Measurements from ENCODE around the gene MRGPRE. TPM values are rescaled to one million over a fixed set of nuclear protein-coding genes. Genes with fewer than 3 reads are reported as not detected.

Gene MRGPRE
- total RNA-seq, 1 donor from 2014 or later, result not detected

DNA sequence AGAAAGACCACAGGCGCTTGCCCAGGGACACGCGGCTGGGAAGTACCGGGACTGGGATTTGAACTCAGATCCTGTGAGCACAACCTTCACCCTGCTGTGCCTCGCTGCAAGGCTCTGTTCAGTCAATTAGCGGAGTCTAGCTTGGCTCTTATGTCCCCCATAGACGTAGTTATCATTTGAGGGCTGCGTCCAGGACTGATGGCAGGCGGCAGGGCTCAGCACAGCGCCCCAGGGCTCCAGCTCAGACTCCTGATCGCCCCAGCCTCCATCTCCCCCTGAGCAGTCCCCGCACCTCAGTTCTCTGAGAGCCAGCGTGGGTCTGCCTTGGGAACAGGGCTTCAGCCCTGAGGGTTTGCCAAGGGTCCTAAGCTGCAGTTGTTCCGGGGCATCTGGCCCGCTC, 33.4 kb downstream of the MRGPRE start:
- Mint-ChIP-seq H3K27ac (ENCODE audit: unreplicated experiment) (no peak overlapping the region), H3K4me3 (ENCODE audit: unreplicated experiment) (no peak overlapping the region), H3K36me3 (ENCODE audit: unreplicated experiment) (no peaks in the 10 kb centered on the region), H3K4me1 (ENCODE audit: unreplicated experiment) (no peaks in the 10 kb centered on the region), H3K9me3 (ENCODE audit: unreplicated experiment) (no peaks in the 10 kb centered on the region), H3K27me3 (ENCODE audit: unreplicated experiment) (peaks cover 30% of the 10 kb centered on the region)
- TF ChIP-seq, protein P1, sequence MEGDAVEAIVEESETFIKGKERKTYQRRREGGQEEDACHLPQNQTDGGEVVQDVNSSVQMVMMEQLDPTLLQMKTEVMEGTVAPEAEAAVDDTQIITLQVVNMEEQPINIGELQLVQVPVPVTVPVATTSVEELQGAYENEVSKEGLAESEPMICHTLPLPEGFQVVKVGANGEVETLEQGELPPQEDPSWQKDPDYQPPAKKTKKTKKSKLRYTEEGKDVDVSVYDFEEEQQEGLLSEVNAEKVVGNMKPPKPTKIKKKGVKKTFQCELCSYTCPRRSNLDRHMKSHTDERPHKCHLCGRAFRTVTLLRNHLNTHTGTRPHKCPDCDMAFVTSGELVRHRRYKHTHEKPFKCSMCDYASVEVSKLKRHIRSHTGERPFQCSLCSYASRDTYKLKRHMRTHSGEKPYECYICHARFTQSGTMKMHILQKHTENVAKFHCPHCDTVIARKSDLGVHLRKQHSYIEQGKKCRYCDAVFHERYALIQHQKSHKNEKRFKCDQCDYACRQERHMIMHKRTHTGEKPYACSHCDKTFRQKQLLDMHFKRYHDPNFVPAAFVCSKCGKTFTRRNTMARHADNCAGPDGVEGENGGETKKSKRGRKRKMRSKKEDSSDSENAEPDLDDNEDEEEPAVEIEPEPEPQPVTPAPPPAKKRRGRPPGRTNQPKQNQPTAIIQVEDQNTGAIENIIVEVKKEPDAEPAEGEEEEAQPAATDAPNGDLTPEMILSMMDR (IDR thresholded peaks at IDR 0.05), result no peak
- DNase-seq (ENCODE audit: extremely low spot score, unreplicated experiment), result no peak

DNA sequence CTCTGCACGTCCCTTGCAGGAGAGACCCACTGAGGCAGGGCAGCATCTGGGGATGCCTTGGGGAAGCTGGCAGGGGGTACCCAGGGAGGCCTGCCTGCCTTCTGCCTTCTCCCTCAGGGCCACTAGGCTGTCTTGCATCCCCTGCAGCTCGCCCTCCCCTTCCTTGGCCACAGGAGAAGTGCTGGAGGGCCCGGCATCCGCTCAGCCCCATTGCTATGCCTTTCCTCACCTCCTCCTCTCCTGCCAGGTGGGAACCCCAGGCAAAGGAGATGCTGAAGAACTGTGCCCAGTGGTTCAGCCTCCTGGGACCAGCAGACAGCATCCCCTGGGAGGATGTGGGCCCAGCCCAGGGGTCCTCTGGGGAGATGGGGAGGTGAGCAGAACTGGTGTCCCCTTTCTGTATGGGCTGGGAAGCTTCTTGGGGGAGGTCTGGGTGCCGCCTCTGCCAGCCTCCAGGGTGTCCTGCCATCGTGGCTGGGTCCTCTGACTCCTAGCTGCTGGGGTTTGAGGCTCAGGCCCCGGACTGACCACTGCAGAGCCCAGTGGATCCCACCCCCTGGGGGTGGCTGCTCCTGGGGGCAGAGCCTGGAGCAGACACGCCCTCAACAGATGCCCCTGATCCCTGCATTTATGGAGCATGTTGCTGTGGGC, 34.2 kb downstream of the MRGPRE start:
- Mint-ChIP-seq H3K27ac (ENCODE audit: unreplicated experiment) (no peak overlapping the region), H3K27me3 (ENCODE audit: unreplicated experiment) (peaks cover 28% of the 10 kb centered on the region), H3K36me3 (ENCODE audit: unreplicated experiment) (no peaks in the 10 kb centered on the region)

DNA sequence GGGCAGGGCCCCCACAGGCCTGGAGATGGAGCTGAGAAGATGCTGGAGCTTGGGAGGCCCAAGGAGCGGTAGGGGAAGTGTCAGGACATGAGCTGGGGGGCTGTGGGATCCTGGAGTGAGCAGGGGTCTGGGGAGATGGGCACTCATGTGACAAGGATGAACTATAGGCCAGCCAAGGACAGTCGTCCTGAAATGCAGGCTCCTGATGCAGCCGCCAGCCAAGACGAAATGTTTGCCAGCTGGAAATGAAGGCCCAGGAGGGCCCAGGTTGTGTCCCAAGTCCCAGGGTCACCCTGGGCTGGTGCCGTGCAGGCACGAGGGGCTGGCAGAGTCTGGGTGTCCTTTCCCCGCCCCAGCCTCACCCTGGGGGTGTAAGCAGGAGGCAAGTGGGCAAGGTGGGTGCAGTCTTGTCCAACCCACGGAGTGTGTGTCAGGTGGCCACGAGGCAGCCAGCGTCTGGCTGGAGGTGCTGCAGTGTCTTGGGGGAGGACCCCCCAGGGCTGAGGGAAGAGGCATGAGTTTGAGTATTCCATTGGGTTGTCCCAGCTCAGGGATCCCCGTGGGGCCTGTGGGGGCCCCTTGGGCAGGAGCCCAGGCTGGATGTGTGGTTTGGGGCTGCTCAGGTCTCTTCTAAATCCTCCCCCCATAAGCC, 35.0 kb downstream of the MRGPRE start:
- DNase-seq (ENCODE audit: extremely low spot score, unreplicated experiment), result no peak
- no peak overlapping the region for H3K4me3 Mint-ChIP-seq (ENCODE audit: unreplicated experiment)
- no peaks in the 10 kb centered on the region for H3K4me1 Mint-ChIP-seq (ENCODE audit: unreplicated experiment)
- H3K27me3 Mint-ChIP-seq (ENCODE audit: unreplicated experiment), result peaks cover 22% of the 10 kb centered on the region
- H3K36me3 Mint-ChIP-seq (ENCODE audit: unreplicated experiment), result no peaks in the 10 kb centered on the region
- H3K27ac Mint-ChIP-seq (ENCODE audit: unreplicated experiment), result no peak overlapping the region
- H3K9me3 Mint-ChIP-seq (ENCODE audit: unreplicated experiment), result no peaks in the 10 kb centered on the region
- TF ChIP-seq, protein P1 (IDR thresholded peaks at IDR 0.05), result no peak

More for the DNA sequence above, 34.2 kb downstream of the MRGPRE start:
- TF ChIP-seq, protein P1 (IDR thresholded peaks at IDR 0.05), result no peak
- no peaks in the 10 kb centered on the region for H3K4me1 Mint-ChIP-seq (ENCODE audit: unreplicated experiment)
- DNase-seq (ENCODE audit: extremely low spot score, unreplicated experiment), result no peak
- no peaks in the 10 kb centered on the region for H3K9me3 Mint-ChIP-seq (ENCODE audit: unreplicated experiment)
- H3K4me3 Mint-ChIP-seq (ENCODE audit: unreplicated experiment), result no peak overlapping the region

DNA sequence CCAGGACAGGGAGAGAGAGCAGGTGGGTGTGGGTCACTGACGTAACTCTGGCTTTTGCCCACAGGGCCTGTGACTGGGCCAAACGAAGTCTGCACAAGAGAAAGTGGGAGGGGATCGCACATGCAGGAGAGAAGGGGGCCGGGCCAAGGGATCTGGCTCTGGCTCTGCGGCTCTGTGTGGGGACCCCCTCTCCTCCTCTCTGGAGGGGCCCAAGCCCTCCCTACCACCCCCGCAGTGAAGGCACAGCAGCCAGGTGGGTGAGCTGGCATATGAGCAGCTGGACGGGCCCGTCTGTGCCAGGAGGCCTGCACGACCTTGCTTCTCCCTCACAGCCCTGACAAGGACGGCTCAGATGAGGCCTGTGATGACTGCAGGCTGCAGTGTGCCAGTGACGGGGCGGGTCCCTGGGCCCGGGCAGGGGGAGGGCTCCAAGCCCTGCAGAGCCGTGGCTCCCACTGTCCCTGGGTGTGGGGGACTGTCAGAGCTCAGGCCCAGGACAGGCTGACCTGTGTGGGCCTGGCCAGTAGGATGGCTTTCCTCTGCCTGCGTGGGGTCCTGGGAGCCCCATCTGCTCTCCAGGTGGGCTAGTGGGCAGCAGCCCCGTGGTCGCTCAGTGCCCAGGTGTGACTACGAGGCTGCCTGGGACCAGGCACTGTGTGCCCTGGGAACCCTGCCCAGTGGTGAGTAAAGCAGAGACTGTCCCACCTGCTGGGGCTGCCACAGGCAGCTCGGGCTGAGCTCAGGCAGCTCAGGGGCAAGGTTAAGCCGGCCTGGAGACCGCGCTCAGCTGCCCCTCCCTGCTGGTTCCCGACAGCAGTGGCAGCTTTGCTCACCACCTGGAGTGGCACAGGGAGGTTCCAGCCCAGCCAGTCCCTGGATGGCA, 35.8 kb downstream of the MRGPRE start:
- DNase-seq (ENCODE audit: extremely low spot score, unreplicated experiment), result no peak
- TF ChIP-seq, protein P1 (IDR thresholded peaks at IDR 0.05), result no peak
- Mint-ChIP-seq H3K27me3 (ENCODE audit: unreplicated experiment) (peaks cover 15% of the 10 kb centered on the region), H3K4me1 (ENCODE audit: unreplicated experiment) (no peaks in the 10 kb centered on the region), H3K27ac (ENCODE audit: unreplicated experiment) (no peak overlapping the region), H3K4me3 (ENCODE audit: unreplicated experiment) (no peak overlapping the region), H3K9me3 (ENCODE audit: unreplicated experiment) (no peaks in the 10 kb centered on the region), H3K36me3 (ENCODE audit: unreplicated experiment) (no peaks in the 10 kb centered on the region)
